GM23338 (cell line): Measurements from ENCODE around the gene ASB5. TPM values are rescaled to one million over a fixed set of nuclear protein-coding genes. Genes with fewer than 3 reads are reported as not detected.

Experiments
- ATAC-seq: fragments of 200-7000 bp; cut with Tn5 transposase; 3 replicates; pipeline ENCODE4 v1.9.1; 2020
- DNase-seq: peaks from one replicate; pipeline ENCODE4 v3.0.0-alpha.2; 2015; ENCODE audit warnings: low spot score
- H2AFZ ChIP-seq: fragments of 200-600 bp; sonication (generic); 2 replicates; pipeline ENCODE4 v1.8.0; 2016; ENCODE audit warnings: antibody characterized with exemption, mild to moderate bottlenecking, moderate library complexity
- H3F3A ChIP-seq: fragments of 200-600 bp; sonication (generic); replicated peaks from 2 replicates; pipeline ENCODE4 v1.8.0; 2017; ENCODE audit warnings: antibody characterized with exemption, mixed run types, low read depth
- H3K27ac ChIP-seq: fragments of 200-600 bp; sonication (generic); 2 replicates; pipeline ENCODE4 v1.6.1; 2016; ENCODE audit warnings: low read depth
- H3K27me3 ChIP-seq: fragments of 200-600 bp; sonication (generic); 2 replicates; pipeline ENCODE4 v1.8.0; 2016; ENCODE audit warnings: mild to moderate bottlenecking, mixed run types, moderate library complexity; ENCODE audit not compliant: insufficient read depth
- H3K36me3 ChIP-seq: fragments of 200-600 bp; sonication (generic); 2 replicates; pipeline ENCODE4 v1.8.0; 2016; ENCODE audit warnings: mild to moderate bottlenecking; ENCODE audit not compliant: insufficient read depth
- H3K4me1 ChIP-seq: fragments of 200-600 bp; sonication (generic); 2 replicates; pipeline ENCODE4 v1.8.0; 2016; ENCODE audit warnings: mild to moderate bottlenecking, moderate library complexity; ENCODE audit not compliant: insufficient read depth
- H3K4me2 ChIP-seq: fragments of 200-600 bp; sonication (generic); 2 replicates; pipeline ENCODE4 v1.7.1; 2017; ENCODE audit warnings: mixed run types
- H3K4me3 ChIP-seq: fragments of 200-600 bp; sonication (generic); 2 replicates; pipeline ENCODE4 v1.6.1; 2016; ENCODE audit warnings: mixed run types
- H3K79me2 ChIP-seq: fragments of 200-600 bp; sonication (generic); replicated peaks from 2 replicates; pipeline ENCODE4 v1.8.0; 2017; ENCODE audit warnings: mild to moderate bottlenecking; ENCODE audit not compliant: insufficient read depth
- H3K9me2 ChIP-seq: fragments of 200-600 bp; sonication (generic); 2 replicates; pipeline ENCODE4 v1.8.0; 2017; ENCODE audit not compliant: insufficient read depth
- H4K20me1 ChIP-seq: fragments of 200-600 bp; sonication (generic); replicated peaks from 2 replicates; pipeline ENCODE4 v1.8.0; 2017; ENCODE audit warnings: mild to moderate bottlenecking; ENCODE audit not compliant: insufficient read depth
- H3K27ac Mint-ChIP-seq: 2 replicates; pipeline ENCODE4 v1.8.0; 2020; ENCODE audit warnings: inconsistent platforms, mild to moderate bottlenecking, moderate library complexity, mixed read lengths
- H3K27me3 Mint-ChIP-seq: 3 replicates; pipeline ENCODE4 v1.8.0; 2022; ENCODE audit warnings: low read depth, mild to moderate bottlenecking, moderate library complexity, mixed read lengths, inconsistent platforms; ENCODE audit not compliant: insufficient read depth, poor library complexity
- H3K36me3 Mint-ChIP-seq: 3 replicates; pipeline ENCODE4 v1.8.0; 2021; ENCODE audit warnings: low read depth, mild to moderate bottlenecking, inconsistent platforms, moderate library complexity, mixed read lengths
- H3K4me1 Mint-ChIP-seq: 3 replicates; pipeline ENCODE4 v1.8.0; 2020; ENCODE audit warnings: mild to moderate bottlenecking, inconsistent platforms, mixed read lengths
- H3K4me3 Mint-ChIP-seq: 3 replicates; pipeline ENCODE4 v1.8.0; 2021; ENCODE audit warnings: moderate library complexity, mild to moderate bottlenecking, inconsistent platforms, mixed read lengths
- H3K9me3 Mint-ChIP-seq: 3 replicates; pipeline ENCODE4 v1.8.0; 2020; ENCODE audit warnings: moderate library complexity, mild to moderate bottlenecking, inconsistent platforms, mixed read lengths
- EZH2 ChIP-seq: fragments of 200-600 bp; sonication (generic); IDR thresholded peaks from one replicate; pipeline ENCODE4 v1.8.0; 2017; ENCODE audit warnings: antibody characterized with exemption, mild to moderate bottlenecking, low read depth; ENCODE audit not compliant: unreplicated experiment
- EZH2phosphoT487 ChIP-seq: fragments of 200-600 bp; sonication (generic); IDR thresholded peaks from one replicate; pipeline ENCODE4 v1.8.1; 2018; ENCODE audit warnings: antibody characterized with exemption; ENCODE audit not compliant: unreplicated experiment
- JUNB ChIP-seq: IDR thresholded peaks from one replicate; pipeline ENCODE4 v1.6.1; 2016; ENCODE audit warnings: antibody characterized with exemption; ENCODE audit not compliant: unreplicated experiment
- POLR2AphosphoS5 ChIP-seq: IDR thresholded peaks from 2 replicates; pipeline ENCODE4 v1.6.1; 2016; ENCODE audit warnings: antibody characterized with exemption, low read depth
- ZNF114 ChIP-seq: fragments of 250-450 bp; sonication (Bioruptor Pico); IDR thresholded peaks from 2 replicates; pipeline ENCODE4 v1.5.0; 2020; ENCODE audit warnings: mild to moderate bottlenecking, moderate library complexity
- polyA plus RNA-seq: library from polyadenylated mRNA; unstranded; fragments of >200 nt; fragmentation: Nextera tagmentation; extraction: Ambion mirVana; gene quantifications from 2 replicates; pipeline ENCODE4 v1.2.1, GENCODE V29; 2016
- total RNA-seq: library from RNA; depleted of rRNA; stranded (reverse); fragments of >200 nt; shearing (Covaris generic); gene quantifications from 2 replicates; pipeline ENCODE4 v1.2.3, GENCODE V29; 2014
- TF ChIP-seq, protein P1 (sequence below): fragments of 250-450 bp; sonication (Bioruptor Pico); IDR thresholded peaks from 2 replicates; pipeline ENCODE4 v1.5.0; 2020; ENCODE audit warnings: mild to moderate bottlenecking, moderate library complexity
- TF ChIP-seq, protein P2 (sequence below): IDR thresholded peaks from one replicate; pipeline ENCODE4 v1.6.1; 2018; ENCODE audit warnings: antibody characterized with exemption; ENCODE audit not compliant: unreplicated experiment
- TF ChIP-seq, protein P3 (sequence below): IDR thresholded peaks from 2 replicates; pipeline ENCODE4 v1.6.1; 2016; ENCODE audit warnings: antibody characterized with exemption

Gene ASB5
- total and polyA plus RNA-seq, 2 experiments from 2014 or later = not detected

DNA sequence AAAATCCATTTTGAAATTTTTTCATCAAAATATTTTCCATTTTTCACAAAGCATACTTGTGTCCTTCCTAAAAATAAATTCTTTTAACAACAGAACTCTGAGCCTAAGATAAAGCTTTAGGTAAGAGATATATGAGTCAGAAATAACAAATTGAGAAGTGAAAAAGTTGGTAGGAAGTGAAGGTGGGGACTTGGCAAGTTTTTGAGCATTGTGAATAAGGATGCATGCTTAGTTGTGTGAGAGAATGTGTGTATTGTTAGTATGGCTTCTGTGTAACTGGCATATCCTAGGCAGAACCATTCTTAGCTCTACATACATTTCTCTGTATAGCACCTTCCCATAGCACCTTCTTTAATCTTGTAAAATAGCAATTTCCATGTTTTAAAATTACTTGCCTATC is 6.8 kb downstream of the ASB5 start:
- H4K20me1 ChIP-seq = no peaks in the 10 kb centered on the region
- DNase-seq = no peak

More for the DNA sequence above, 6.8 kb downstream of the ASB5 start:
- H2AFZ ChIP-seq = no peak overlapping the region
- H3K27ac ChIP-seq = no peak overlapping the region
- TF ChIP-seq EZH2 = no peak
- TF ChIP-seq, protein P1, sequence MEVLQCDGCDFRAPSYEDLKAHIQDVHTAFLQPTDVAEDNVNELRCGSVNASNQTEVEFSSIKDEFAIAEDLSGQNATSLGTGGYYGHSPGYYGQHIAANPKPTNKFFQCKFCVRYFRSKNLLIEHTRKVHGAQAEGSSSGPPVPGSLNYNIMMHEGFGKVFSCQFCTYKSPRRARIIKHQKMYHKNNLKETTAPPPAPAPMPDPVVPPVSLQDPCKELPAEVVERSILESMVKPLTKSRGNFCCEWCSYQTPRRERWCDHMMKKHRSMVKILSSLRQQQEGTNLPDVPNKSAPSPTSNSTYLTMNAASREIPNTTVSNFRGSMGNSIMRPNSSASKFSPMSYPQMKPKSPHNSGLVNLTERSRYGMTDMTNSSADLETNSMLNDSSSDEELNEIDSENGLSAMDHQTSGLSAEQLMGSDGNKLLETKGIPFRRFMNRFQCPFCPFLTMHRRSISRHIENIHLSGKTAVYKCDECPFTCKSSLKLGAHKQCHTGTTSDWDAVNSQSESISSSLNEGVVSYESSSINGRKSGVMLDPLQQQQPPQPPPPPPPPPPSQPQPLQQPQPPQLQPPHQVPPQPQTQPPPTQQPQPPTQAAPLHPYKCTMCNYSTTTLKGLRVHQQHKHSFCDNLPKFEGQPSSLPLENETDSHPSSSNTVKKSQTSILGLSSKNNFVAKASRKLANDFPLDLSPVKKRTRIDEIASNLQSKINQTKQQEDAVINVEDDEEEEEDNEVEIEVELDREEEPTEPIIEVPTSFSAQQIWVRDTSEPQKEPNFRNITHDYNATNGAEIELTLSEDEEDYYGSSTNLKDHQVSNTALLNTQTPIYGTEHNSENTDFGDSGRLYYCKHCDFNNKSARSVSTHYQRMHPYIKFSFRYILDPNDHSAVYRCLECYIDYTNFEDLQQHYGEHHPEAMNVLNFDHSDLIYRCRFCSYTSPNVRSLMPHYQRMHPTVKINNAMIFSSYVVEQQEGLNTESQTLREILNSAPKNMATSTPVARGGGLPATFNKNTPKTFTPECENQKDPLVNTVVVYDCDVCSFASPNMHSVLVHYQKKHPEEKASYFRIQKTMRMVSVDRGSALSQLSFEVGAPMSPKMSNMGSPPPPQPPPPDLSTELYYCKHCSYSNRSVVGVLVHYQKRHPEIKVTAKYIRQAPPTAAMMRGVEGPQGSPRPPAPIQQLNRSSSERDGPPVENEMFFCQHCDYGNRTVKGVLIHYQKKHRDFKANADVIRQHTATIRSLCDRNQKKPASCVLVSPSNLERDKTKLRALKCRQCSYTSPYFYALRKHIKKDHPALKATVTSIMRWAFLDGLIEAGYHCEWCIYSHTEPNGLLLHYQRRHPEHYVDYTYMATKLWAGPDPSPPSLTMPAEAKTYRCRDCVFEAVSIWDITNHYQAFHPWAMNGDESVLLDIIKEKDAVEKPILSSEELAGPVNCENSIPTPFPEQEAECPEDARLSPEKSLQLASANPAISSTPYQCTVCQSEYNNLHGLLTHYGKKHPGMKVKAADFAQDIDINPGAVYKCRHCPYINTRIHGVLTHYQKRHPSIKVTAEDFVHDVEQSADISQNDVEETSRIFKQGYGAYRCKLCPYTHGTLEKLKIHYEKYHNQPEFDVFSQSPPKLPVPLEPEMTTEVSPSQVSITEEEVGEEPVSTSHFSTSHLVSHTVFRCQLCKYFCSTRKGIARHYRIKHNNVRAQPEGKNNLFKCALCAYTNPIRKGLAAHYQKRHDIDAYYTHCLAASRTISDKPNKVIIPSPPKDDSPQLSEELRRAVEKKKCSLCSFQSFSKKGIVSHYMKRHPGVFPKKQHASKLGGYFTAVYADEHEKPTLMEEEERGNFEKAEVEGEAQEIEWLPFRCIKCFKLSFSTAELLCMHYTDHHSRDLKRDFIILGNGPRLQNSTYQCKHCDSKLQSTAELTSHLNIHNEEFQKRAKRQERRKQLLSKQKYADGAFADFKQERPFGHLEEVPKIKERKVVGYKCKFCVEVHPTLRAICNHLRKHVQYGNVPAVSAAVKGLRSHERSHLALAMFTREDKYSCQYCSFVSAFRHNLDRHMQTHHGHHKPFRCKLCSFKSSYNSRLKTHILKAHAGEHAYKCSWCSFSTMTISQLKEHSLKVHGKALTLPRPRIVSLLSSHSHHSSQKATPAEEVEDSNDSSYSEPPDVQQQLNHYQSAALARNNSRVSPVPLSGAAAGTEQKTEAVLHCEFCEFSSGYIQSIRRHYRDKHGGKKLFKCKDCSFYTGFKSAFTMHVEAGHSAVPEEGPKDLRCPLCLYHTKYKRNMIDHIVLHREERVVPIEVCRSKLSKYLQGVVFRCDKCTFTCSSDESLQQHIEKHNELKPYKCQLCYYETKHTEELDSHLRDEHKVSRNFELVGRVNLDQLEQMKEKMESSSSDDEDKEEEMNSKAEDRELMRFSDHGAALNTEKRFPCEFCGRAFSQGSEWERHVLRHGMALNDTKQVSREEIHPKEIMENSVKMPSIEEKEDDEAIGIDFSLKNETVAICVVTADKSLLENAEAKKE (CRISPR knock-in tag) = no peak
- TF ChIP-seq, protein P2, sequence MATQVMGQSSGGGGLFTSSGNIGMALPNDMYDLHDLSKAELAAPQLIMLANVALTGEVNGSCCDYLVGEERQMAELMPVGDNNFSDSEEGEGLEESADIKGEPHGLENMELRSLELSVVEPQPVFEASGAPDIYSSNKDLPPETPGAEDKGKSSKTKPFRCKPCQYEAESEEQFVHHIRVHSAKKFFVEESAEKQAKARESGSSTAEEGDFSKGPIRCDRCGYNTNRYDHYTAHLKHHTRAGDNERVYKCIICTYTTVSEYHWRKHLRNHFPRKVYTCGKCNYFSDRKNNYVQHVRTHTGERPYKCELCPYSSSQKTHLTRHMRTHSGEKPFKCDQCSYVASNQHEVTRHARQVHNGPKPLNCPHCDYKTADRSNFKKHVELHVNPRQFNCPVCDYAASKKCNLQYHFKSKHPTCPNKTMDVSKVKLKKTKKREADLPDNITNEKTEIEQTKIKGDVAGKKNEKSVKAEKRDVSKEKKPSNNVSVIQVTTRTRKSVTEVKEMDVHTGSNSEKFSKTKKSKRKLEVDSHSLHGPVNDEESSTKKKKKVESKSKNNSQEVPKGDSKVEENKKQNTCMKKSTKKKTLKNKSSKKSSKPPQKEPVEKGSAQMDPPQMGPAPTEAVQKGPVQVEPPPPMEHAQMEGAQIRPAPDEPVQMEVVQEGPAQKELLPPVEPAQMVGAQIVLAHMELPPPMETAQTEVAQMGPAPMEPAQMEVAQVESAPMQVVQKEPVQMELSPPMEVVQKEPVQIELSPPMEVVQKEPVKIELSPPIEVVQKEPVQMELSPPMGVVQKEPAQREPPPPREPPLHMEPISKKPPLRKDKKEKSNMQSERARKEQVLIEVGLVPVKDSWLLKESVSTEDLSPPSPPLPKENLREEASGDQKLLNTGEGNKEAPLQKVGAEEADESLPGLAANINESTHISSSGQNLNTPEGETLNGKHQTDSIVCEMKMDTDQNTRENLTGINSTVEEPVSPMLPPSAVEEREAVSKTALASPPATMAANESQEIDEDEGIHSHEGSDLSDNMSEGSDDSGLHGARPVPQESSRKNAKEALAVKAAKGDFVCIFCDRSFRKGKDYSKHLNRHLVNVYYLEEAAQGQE = no peak
- TF ChIP-seq JUNB = no peak
- no peak for TF ChIP-seq ZNF114 (CRISPR knock-in tag)
- no peak for TF ChIP-seq POLR2AphosphoS5
- TF ChIP-seq, protein P3, sequence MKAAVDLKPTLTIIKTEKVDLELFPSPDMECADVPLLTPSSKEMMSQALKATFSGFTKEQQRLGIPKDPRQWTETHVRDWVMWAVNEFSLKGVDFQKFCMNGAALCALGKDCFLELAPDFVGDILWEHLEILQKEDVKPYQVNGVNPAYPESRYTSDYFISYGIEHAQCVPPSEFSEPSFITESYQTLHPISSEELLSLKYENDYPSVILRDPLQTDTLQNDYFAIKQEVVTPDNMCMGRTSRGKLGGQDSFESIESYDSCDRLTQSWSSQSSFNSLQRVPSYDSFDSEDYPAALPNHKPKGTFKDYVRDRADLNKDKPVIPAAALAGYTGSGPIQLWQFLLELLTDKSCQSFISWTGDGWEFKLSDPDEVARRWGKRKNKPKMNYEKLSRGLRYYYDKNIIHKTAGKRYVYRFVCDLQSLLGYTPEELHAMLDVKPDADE = no peak
- no peak for TF ChIP-seq EZH2phosphoT487
- H3K27me3 ChIP-seq = no peaks in the 10 kb centered on the region
- H3K27me3 Mint-ChIP-seq = no peaks in the 10 kb centered on the region
- ATAC-seq = no peak
- no peaks in the 10 kb centered on the region for H3K9me2 ChIP-seq
- no peak overlapping the region for H3K4me3 ChIP-seq
- no peaks in the 10 kb centered on the region for H3K9me3 Mint-ChIP-seq
- H3K36me3 ChIP-seq = no peaks in the 10 kb centered on the region
- no peak overlapping the region for H3K27ac Mint-ChIP-seq
- no peaks in the 10 kb centered on the region; the same call in 2 of the 3 replicates for H3K4me1 Mint-ChIP-seq
- no peaks in the 10 kb centered on the region for H3K36me3 Mint-ChIP-seq
- no peak overlapping the region for H3K4me2 ChIP-seq
- no peaks in the 10 kb centered on the region for H3K79me2 ChIP-seq
- H3K4me1 ChIP-seq = no peaks in the 10 kb centered on the region
- H3K4me3 Mint-ChIP-seq = no peak overlapping the region
- no peaks in the 10 kb centered on the region for H3F3A ChIP-seq
